DOHH2 (cell line): ENCODE data around the gene SLC8A1.

Experiments
- H3F3A ChIP-seq: fragments of 200-600 bp; sonication (generic), shearing (Covaris generic); 2 replicates; pipeline ENCODE4 v1.6.0; 2016; ENCODE audit warnings: antibody characterized with exemption, mild to moderate bottlenecking; ENCODE audit not compliant: control insufficient read depth, insufficient read depth
- H3K27ac ChIP-seq: fragments of 200-600 bp; sonication (generic); 2 replicates; pipeline ENCODE4 v1.5.1; 2014; ENCODE audit warnings: low read depth, mild to moderate bottlenecking, low read length, moderate library complexity
- H3K27me3 ChIP-seq: fragments of 200-600 bp; sonication (generic); 2 replicates; pipeline ENCODE4 v1.6.1; 2014; ENCODE audit warnings: mild to moderate bottlenecking, low read length, mixed read lengths; ENCODE audit not compliant: control insufficient read depth
- H3K36me3 ChIP-seq: fragments of 200-600 bp; sonication (generic); 2 replicates; pipeline ENCODE4 v1.6.1; 2014; ENCODE audit warnings: mild to moderate bottlenecking, low read length, moderate library complexity, mixed read lengths; ENCODE audit not compliant: control insufficient read depth
- H3K4me1 ChIP-seq: fragments of 200-600 bp; sonication (generic); 2 replicates; pipeline ENCODE4 v1.6.1; 2014; ENCODE audit warnings: mild to moderate bottlenecking, low read length, mixed read lengths; ENCODE audit not compliant: control insufficient read depth
- H3K4me2 ChIP-seq: fragments of 200-600 bp; sonication (generic); 2 replicates; pipeline ENCODE4 v1.6.0; 2014; ENCODE audit warnings: mild to moderate bottlenecking, low read length, moderate library complexity
- H3K4me3 ChIP-seq: fragments of 200-600 bp; sonication (generic); 2 replicates; pipeline ENCODE4 v1.5.1; 2014; ENCODE audit warnings: mild to moderate bottlenecking, low read length, mixed read lengths
- H3K79me2 ChIP-seq: fragments of 200-600 bp; sonication (generic); 2 replicates; pipeline ENCODE4 v1.6.1; 2014; ENCODE audit warnings: mild to moderate bottlenecking, low read length, mixed read lengths; ENCODE audit not compliant: control insufficient read depth
- H3K9me2 ChIP-seq: fragments of 200-600 bp; sonication (generic); replicated peaks from 2 replicates; pipeline ENCODE4 v1.6.1; 2014; ENCODE audit warnings: mild to moderate bottlenecking, low read length, mixed read lengths; ENCODE audit not compliant: control insufficient read depth
- H3K9me3 ChIP-seq: fragments of 200-600 bp; sonication (generic); 2 replicates; pipeline ENCODE4 v1.6.1; 2014; ENCODE audit warnings: antibody characterized with exemption, low read length, mixed read lengths; ENCODE audit not compliant: control insufficient read depth, insufficient read depth
- H4K20me1 ChIP-seq: fragments of 200-600 bp; sonication (generic); 2 replicates; pipeline ENCODE4 v1.6.0; 2014; ENCODE audit warnings: low read depth, mild to moderate bottlenecking, antibody characterized with exemption, low read length, moderate library complexity; ENCODE audit not compliant: control insufficient read depth, insufficient read depth
- CTCF ChIP-seq: fragments of 200-600 bp; sonication (generic); IDR thresholded peaks from one replicate; pipeline ENCODE4 v1.5.1; 2014; ENCODE audit warnings: antibody characterized with exemption, mild to moderate bottlenecking, low read depth, low read length; ENCODE audit not compliant: poor library complexity, severe bottlenecking
- EZH2phosphoT487 ChIP-seq: fragments of 200-600 bp; sonication (generic); IDR thresholded peaks from 2 replicates; pipeline ENCODE4 v1.6.1; 2017; ENCODE audit warnings: borderline replicate concordance, mild to moderate bottlenecking, antibody characterized with exemption, low read length, moderate library complexity, mixed read lengths

Gene SLC8A1

DNA sequence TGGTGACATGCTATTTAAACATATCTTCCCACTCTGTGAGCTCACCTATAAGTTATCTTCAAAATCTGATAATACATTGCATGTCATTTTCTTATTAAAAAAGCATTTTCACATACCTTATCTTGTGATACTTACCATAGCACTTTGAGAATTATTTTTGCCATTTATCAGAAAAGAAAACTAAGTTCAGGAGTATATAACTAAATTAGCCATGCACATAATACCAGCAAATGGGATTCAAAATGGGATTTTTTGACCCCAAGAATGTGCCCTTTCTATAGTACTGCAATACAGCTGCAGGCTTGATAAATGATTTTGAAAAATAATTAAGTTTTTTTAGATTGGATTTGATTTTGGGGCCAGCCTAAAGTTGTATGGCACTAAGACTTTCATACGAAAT lies 41.2 kb downstream of the SLC8A1 start:
- Histone ChIP-seq H3K27ac (no peak overlapping the region), H3K4me3 (no peak overlapping the region), H3K79me2 (peaks cover 56% of the 10 kb centered on the region), H3K27me3 (no peaks in the 10 kb centered on the region), H3F3A (no peaks in the 10 kb centered on the region), H3K36me3 (0 out of 2 replicates have a peak, but pooled peaks cover 7% of the 10 kb centered on the region), H4K20me1 (no peaks in the 10 kb centered on the region), H3K9me2 (no peaks in the 10 kb centered on the region), H3K4me2 (no peak overlapping the region), H3K9me3 (no peaks in the 10 kb centered on the region), H3K4me1 (no peaks in the 10 kb centered on the region)
- TF ChIP-seq EZH2phosphoT487, result no peak
- no peak for TF ChIP-seq CTCF

- H3K4me2 ChIP-seq, result no peak overlapping the region
- TF ChIP-seq CTCF (no peak), EZH2phosphoT487 (no peak)
- 0 out of 2 replicates have a peak, but pooled peaks cover 5% of the 10 kb centered on the region for H3K36me3 ChIP-seq
- H3F3A ChIP-seq, result no peaks in the 10 kb centered on the region
- no peaks in the 10 kb centered on the region for H3K27me3 ChIP-seq
- no peak overlapping the region for H3K27ac ChIP-seq
- H4K20me1 ChIP-seq, result no peaks in the 10 kb centered on the region
- H3K4me3 ChIP-seq, result no peak overlapping the region
- no peaks in the 10 kb centered on the region for H3K9me2 ChIP-seq
- no peaks in the 10 kb centered on the region for H3K4me1 ChIP-seq
- peaks cover 50% of the 10 kb centered on the region for H3K79me2 ChIP-seq
- H3K9me3 ChIP-seq, result no peaks in the 10 kb centered on the region
Observed at GRCh38 chr2:40409734-40410133, 42.2 kb downstream of the SLC8A1 start.

DNA sequence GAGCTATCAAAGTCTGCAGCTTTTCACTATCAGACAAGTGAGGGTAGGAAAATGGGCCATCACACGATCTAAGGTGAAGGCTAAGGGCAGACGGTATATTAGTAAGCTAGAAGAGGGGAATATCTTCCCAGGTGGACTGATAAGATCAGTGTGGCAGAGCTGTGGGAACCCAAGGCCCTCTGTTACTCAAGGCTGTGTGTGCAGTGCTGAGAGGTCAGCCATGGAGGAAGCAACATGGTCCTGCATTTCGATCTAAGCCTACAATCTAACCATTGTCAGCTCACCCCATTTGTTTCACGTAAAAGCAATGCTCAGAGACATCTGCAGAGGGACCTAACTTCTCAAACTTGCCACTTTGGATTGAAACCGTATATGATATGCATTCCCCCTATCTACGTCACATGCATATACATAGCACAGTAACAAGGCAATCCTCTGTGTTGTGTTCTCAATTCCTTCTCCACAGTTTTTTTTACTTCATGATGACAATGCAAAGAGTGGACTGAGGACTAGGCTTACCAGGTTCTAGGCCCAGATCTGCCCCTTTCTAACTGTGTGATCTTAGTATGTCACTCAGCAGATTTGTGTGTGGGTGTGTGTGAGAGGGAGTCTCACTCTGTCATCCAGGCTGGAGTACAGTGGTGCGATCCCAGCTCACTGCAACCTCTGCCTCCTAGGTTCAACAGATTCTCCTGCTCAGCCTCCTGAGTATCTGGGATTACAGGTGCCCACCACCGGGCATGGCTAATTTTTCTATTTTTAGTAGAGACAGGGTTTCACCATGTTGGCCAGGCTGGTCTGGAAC lies 45.2 kb downstream of the SLC8A1 start:
- no peaks in the 10 kb centered on the region for H3K9me3 ChIP-seq
- peaks cover 37% of the 10 kb centered on the region for H3K79me2 ChIP-seq
- no peaks in the 10 kb centered on the region for H3K27me3 ChIP-seq
- no peaks in the 10 kb centered on the region for H3K36me3 ChIP-seq
- no peaks in the 10 kb centered on the region for H3K4me1 ChIP-seq
- H4K20me1 ChIP-seq, result no peaks in the 10 kb centered on the region
- H3F3A ChIP-seq, result no peaks in the 10 kb centered on the region
- no peaks in the 10 kb centered on the region for H3K9me2 ChIP-seq
- no peak for TF ChIP-seq EZH2phosphoT487
- no peak for TF ChIP-seq CTCF
- H3K27ac ChIP-seq, result no peak overlapping the region
- H3K4me2 ChIP-seq, result no peak overlapping the region
- no peak overlapping the region for H3K4me3 ChIP-seq
